Lower lobe of right lung (tissue), 2 donors: Measurements from ENCODE around the gene TMLHE. TPM values are rescaled to one million over a fixed set of nuclear protein-coding genes. Genes with fewer than 3 reads are reported as not detected.

Source experiments
- ATAC-seq, 2 donors: fragments of 200-7000 bp; cut with Tn5 transposase; one replicate each; pipeline ENCODE4 v1.9.1; 2020 to 2022; ENCODE audit warnings: mild to moderate bottlenecking in 2 of 2, moderate library complexity in 2 of 2
- DNase-seq: peaks from one replicate; pipeline ENCODE4 v3.0.0-alpha.2; 2020
- H3K27ac ChIP-seq: fragments of 200-600 bp; one replicate; pipeline ENCODE4 v1.8.0; 2022
- H3K27me3 ChIP-seq: fragments of 200-600 bp; one replicate; pipeline ENCODE4 v1.8.0; 2022; ENCODE audit warnings: low read depth
- H3K36me3 ChIP-seq: fragments of 200-600 bp; one replicate; pipeline ENCODE4 v1.8.0; 2022; ENCODE audit warnings: mild to moderate bottlenecking
- H3K4me1 ChIP-seq: fragments of 200-600 bp; one replicate; pipeline ENCODE4 v1.8.0; 2022
- H3K4me3 ChIP-seq: fragments of 200-600 bp; one replicate; pipeline ENCODE4 v1.8.0; 2022; ENCODE audit warnings: mild to moderate bottlenecking
- H3K9me3 ChIP-seq: fragments of 200-600 bp; one replicate; pipeline ENCODE4 v1.8.0; 2022
- intact Hi-C: fragments of 100-400 bp; cut with DNase I; formaldehyde crosslinking; loops from one replicate; pipeline ENCODE4 v1.11.0; 2022
- total RNA-seq: library from RNA; stranded (reverse); fragmentation: NEBNext Ultra II Directional; extraction: Animal tissue kit (Norgen Biotek cat#: 25700); gene quantifications from one replicate; pipeline ENCODE4 v1.2.1, GENCODE V29; 2021
- TF ChIP-seq, protein P1 (sequence below): fragments of 200-600 bp; IDR thresholded peaks from one replicate; pipeline ENCODE4 v1.8.0; 2022; ENCODE audit warnings: antibody characterized with exemption, mild to moderate bottlenecking
- donor health status: DM: no; HTN: yes; CAD: no; lungs with severe emphysema.

TMLHE gene
- total RNA-seq, 1 donor from 2014 or later = 15.3 TPM

DNA sequence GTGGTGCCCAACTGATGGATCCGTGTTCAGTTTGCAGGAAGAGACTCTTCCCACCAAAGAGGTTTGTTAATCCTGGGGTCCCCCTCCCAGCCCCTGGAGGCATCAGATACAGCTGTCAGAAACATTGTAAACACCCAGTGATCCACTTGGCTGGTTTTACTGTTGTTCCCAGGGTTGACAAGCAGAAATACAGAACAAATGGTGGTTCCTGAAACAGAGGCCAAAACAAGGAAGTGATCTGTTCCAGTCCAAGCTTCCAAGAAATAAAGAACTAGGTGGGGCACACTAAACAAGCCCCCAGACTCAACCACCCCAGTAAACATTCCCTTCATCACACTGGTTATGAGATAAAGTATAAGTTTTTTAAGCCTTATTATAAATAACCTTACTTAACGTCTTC lies 1.4 kb downstream of the TMLHE start:
- TF ChIP-seq, protein P1, sequence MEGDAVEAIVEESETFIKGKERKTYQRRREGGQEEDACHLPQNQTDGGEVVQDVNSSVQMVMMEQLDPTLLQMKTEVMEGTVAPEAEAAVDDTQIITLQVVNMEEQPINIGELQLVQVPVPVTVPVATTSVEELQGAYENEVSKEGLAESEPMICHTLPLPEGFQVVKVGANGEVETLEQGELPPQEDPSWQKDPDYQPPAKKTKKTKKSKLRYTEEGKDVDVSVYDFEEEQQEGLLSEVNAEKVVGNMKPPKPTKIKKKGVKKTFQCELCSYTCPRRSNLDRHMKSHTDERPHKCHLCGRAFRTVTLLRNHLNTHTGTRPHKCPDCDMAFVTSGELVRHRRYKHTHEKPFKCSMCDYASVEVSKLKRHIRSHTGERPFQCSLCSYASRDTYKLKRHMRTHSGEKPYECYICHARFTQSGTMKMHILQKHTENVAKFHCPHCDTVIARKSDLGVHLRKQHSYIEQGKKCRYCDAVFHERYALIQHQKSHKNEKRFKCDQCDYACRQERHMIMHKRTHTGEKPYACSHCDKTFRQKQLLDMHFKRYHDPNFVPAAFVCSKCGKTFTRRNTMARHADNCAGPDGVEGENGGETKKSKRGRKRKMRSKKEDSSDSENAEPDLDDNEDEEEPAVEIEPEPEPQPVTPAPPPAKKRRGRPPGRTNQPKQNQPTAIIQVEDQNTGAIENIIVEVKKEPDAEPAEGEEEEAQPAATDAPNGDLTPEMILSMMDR = no peak
- DNase-seq = no peak
- Histone ChIP-seq H3K36me3 (no peaks in the 10 kb centered on the region), H3K4me1 (peaks cover 5% of the 10 kb centered on the region), H3K27ac (peak overlapping the region; percentile 92), H3K4me3 (peak overlapping the region; percentile 67), H3K9me3 (no peaks in the 10 kb centered on the region), H3K27me3 (no peaks in the 10 kb centered on the region)
- ATAC-seq = peak; percentile 21 to 29
- intact Hi-C loops = no loop called here

DNA sequence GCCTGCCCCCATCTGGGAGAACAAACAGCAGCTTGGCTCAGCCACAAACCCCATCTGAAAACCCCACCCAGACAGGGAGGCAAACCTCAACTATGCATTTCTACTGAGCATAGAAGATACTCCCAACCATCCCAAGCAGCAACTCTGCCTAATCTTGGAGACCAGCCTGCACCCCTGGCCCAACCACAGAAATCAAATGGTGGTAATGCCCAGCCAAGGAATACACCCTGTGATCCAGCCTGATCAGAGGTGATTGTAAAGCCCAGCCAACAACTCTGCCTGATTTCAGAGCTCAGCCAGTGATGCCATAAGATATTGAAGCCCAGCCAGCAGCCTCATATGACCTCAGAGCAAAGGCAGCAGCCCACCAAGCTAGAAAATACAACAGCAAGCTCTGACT lies 19.8 kb downstream of the TMLHE start:
- ATAC-seq = no peak
- no peak overlapping the region for H3K4me3 ChIP-seq
- intact Hi-C loops = no loop called here
- H3K27ac ChIP-seq = no peak overlapping the region
- no peaks in the 10 kb centered on the region for H3K27me3 ChIP-seq
- H3K9me3 ChIP-seq = no peaks in the 10 kb centered on the region
- no peak for DNase-seq
- H3K36me3 ChIP-seq = no peaks in the 10 kb centered on the region
- H3K4me1 ChIP-seq = no peaks in the 10 kb centered on the region
- TF ChIP-seq, protein P1 = no peak

DNA sequence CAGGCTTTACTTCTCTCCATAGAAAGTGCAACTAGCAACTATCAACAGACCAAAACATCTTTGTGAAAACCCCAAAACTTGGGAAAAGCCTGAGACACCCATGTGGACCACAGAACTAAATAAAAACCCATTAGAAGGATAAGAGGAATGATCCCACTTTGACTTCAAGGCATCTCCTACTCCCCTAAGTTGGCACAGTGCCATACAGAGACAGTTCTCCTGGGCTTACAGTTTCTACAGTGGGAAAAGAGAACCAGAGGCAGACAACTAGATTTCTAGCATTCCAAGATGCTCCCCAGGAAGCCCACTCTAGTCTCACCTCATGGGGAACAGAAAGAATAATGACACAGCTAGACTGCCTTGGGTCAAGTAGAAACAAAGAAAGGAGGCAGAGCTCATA lies 20.4 kb downstream of the TMLHE start:
- TF ChIP-seq, protein P1 = no peak
- no peaks in the 10 kb centered on the region for H3K9me3 ChIP-seq
- H3K36me3 ChIP-seq = no peaks in the 10 kb centered on the region
- H3K4me1 ChIP-seq = no peaks in the 10 kb centered on the region
- DNase-seq (no peak), ATAC-seq (no peak)
- intact Hi-C loops = no loop called here
- H3K27ac ChIP-seq = no peak overlapping the region
- no peak overlapping the region for H3K4me3 ChIP-seq
- no peaks in the 10 kb centered on the region for H3K27me3 ChIP-seq

DNA sequence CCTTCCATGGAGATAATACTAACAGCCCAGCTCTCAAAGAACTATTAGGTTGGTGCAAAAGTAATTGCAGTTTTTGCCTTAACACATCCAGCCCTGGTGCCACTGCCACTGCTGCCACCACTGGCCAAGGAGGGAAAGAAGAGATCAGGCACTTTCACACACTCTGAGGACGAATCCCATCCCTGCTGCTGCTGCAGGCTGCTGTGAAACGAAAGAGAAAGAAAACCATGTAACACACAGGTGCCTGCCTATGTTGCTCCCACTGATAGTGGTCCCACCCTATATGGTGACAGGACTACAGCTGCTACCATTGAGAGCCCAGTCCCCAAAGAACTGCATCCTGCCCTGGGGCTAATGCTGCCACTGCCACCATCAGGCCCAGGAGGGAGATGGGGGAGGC lies 35.1 kb downstream of the TMLHE start:
- intact Hi-C loops = no loop called here
- Histone ChIP-seq H3K4me1 (no peaks in the 10 kb centered on the region), H3K27me3 (no peaks in the 10 kb centered on the region), H3K27ac (no peak overlapping the region), H3K4me3 (no peak overlapping the region), H3K36me3 (no peaks in the 10 kb centered on the region), H3K9me3 (no peaks in the 10 kb centered on the region)
- TF ChIP-seq, protein P1 = no peak
- DNase-seq (no peak), ATAC-seq (no peak)

DNA sequence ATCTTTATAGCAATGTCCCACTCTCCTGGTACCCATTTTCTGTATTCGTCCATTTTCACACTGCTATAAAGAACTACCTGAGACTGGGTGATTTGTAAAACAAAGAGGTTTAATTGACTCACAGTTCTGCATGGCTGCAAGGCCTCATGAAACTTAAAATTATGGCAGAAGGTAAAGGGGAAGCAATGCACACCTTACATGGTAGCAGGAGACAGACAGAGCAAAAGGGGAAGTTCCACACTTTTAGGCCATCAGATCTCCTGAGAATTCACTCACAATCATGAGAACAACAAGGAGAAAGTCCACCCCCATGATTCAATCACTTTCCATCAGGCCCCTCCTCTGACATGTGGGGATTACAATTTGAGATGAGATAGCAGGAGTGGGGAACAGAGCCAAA lies 49.7 kb downstream of the TMLHE start:
- ATAC-seq = no peak

More for the DNA sequence above, 49.7 kb downstream of the TMLHE start:
- TF ChIP-seq, protein P1 = no peak
- intact Hi-C loops = no loop called here
- no peak overlapping the region for H3K27ac ChIP-seq
- no peak for DNase-seq
- H3K9me3 ChIP-seq = no peaks in the 10 kb centered on the region
- H3K4me1 ChIP-seq = no peaks in the 10 kb centered on the region
- no peaks in the 10 kb centered on the region for H3K36me3 ChIP-seq
- no peaks in the 10 kb centered on the region for H3K27me3 ChIP-seq
- no peak overlapping the region for H3K4me3 ChIP-seq
